AML-193 (cell line): ENCODE measurements around the gene SH3RF1.
A peak's percentile ranks its signal among the peaks of the same experiment; 100 is the strongest.

Source experiments
- DNase-seq, 2 experiments: peaks; one replicate each; lab custom pipeline; 2025; lab: John Stamatoyannopoulos, UW

Gene SH3RF1

GRCh38 chr4:169102026-169102425 lies 168.7 kb downstream of the SH3RF1 start:
- DNase-seq = no peak

- DNase-seq = no peak
Measured at GRCh38 chr4:169100670-169101101, 170.1 kb downstream of the SH3RF1 start.

- no peak for DNase-seq
Measured at GRCh38 chr4:169099771-169100180, 171.0 kb downstream of the SH3RF1 start.

GRCh38 chr4:169098969-169099690 lies 171.6 kb downstream of the SH3RF1 start:
- DNase-seq = no peak

GRCh38 chr4:169098532-169098931 lies 172.2 kb downstream of the SH3RF1 start:
- peak; percentile 76 to 89 for DNase-seq

- DNase-seq = no peak
Measured at GRCh38 chr4:169098054-169098497, 172.7 kb downstream of the SH3RF1 start.

GRCh38 chr4:169096221-169096620 lies 174.5 kb downstream of the SH3RF1 start:
- DNase-seq = no peak

GRCh38 chr4:169094656-169095231 lies 176.0 kb downstream of the SH3RF1 start:
- DNase-seq = no peak

GRCh38 chr4:169092889-169093522 lies 177.8 kb downstream of the SH3RF1 start:
- no peak for DNase-seq

- DNase-seq = no peak
Measured at GRCh38 chr4:169090484-169091215, 180.1 kb downstream of the SH3RF1 start.

GRCh38 chr4:169089004-169089403 lies 181.8 kb downstream of the SH3RF1 start:
- no peak for DNase-seq

- DNase-seq = no peak
Measured at GRCh38 chr4:169084954-169085353, 185.8 kb downstream of the SH3RF1 start.

- DNase-seq = no peak
Measured at GRCh38 chr4:169080981-169081380, 189.8 kb downstream of the SH3RF1 start.

- peak; percentile 66 to 73 for DNase-seq
Measured at GRCh38 chr4:169079942-169080827, 190.6 kb downstream of the SH3RF1 start.

- DNase-seq = no peak
Measured at GRCh38 chr4:169074117-169074516, 196.6 kb downstream of the SH3RF1 start.

- DNase-seq = no peak
Measured at GRCh38 chr4:169071747-169072146, 199.0 kb downstream of the SH3RF1 start.

GRCh38 chr4:169070895-169071218 lies 199.9 kb downstream of the SH3RF1 start:
- DNase-seq = no peak

GRCh38 chr4:169070071-169070894 lies 200.5 kb downstream of the SH3RF1 start:
- no peak for DNase-seq

GRCh38 chr4:169068423-169068822 lies 202.3 kb downstream of the SH3RF1 start:
- DNase-seq = no peak

GRCh38 chr4:169066934-169067333 lies 203.8 kb downstream of the SH3RF1 start:
- no peak for DNase-seq

- no peak for DNase-seq
Measured at GRCh38 chr4:169064296-169064695, 206.5 kb downstream of the SH3RF1 start.
